HepG2 (cell line): Measurements from ENCODE around the gene SLC7A11. TPM values are rescaled to one million over a fixed set of nuclear protein-coding genes. Genes with fewer than 3 reads are reported as not detected.

Experiments used
- BORCS8-MEF2B ChIP-seq: sonication (generic); formaldehyde crosslinking; IDR thresholded peaks from 2 replicates; pipeline ENCODE4 v1.8.0; 2022; ENCODE audit warnings: mild to moderate bottlenecking, missing genetic modification reagents
- GABPB1 ChIP-seq: IDR thresholded peaks from 2 replicates; pipeline ENCODE4 v1.6.1; 2016; ENCODE audit warnings: mild to moderate bottlenecking, missing genetic modification reagents, moderate library complexity, missing compliant biosample characterization
- HDAC6 ChIP-seq: fragments of 200-600 bp; sonication (generic); IDR thresholded peaks from 2 replicates; pipeline ENCODE4 v1.7.0; 2017; ENCODE audit warnings: mild to moderate bottlenecking, antibody characterized with exemption, low read length, low read depth
- HOXA3 ChIP-seq: sonication (generic); formaldehyde crosslinking; IDR thresholded peaks from 2 replicates; pipeline ENCODE4 v1.5.0; 2020; ENCODE audit warnings: missing genetic modification reagents
- KDM5A ChIP-seq: fragments of 200-600 bp; sonication (generic); IDR thresholded peaks from 2 replicates; pipeline ENCODE4 v1.7.0; 2018; ENCODE audit warnings: antibody characterized with exemption, mild to moderate bottlenecking, low read length, borderline replicate concordance
- KMT2B ChIP-seq: IDR thresholded peaks from 2 replicates; pipeline ENCODE4 v1.6.1; 2016; ENCODE audit warnings: missing genetic modification reagents, missing compliant biosample characterization
- MEIS1 ChIP-seq: sonication (generic); formaldehyde crosslinking; IDR thresholded peaks from 2 replicates; pipeline ENCODE4 v1.9.0; 2021; ENCODE audit warnings: mild to moderate bottlenecking, missing genetic modification reagents, moderate library complexity, borderline replicate concordance
- NR2F6 ChIP-seq, 2 experiments: IDR thresholded peaks; 2 replicates each; pipeline ENCODE4 v1.6.1; 2016; ENCODE audit warnings: antibody characterized with exemption in 1 of 2, mild to moderate bottlenecking in 1 of 2
- RELA ChIP-seq: sonication (generic); formaldehyde crosslinking; IDR thresholded peaks from 2 replicates; pipeline ENCODE4 v1.4.0; 2020; ENCODE audit warnings: missing genetic modification reagents
- SNAPC2 ChIP-seq: sonication (generic); formaldehyde crosslinking; IDR thresholded peaks from 2 replicates; pipeline ENCODE4 v1.8.1; 2022; ENCODE audit warnings: mild to moderate bottlenecking, missing genetic modification reagents
- ZKSCAN5 ChIP-seq: sonication (generic); formaldehyde crosslinking; IDR thresholded peaks from 2 replicates; pipeline ENCODE4 v1.5.1; 2020; ENCODE audit warnings: mild to moderate bottlenecking, missing genetic modification reagents
- ZNF333 ChIP-seq: sonication (generic); formaldehyde crosslinking; IDR thresholded peaks from 2 replicates; pipeline ENCODE4 v1.4.0; 2020; ENCODE audit warnings: mild to moderate bottlenecking, missing genetic modification reagents, borderline replicate concordance
- ZNF670 ChIP-seq: sonication (generic); formaldehyde crosslinking; IDR thresholded peaks from 2 replicates; pipeline ENCODE4 v1.8.0; 2022; ENCODE audit warnings: mild to moderate bottlenecking, missing genetic modification reagents, borderline replicate concordance
- ZNF720 ChIP-seq: sonication (generic); formaldehyde crosslinking; IDR thresholded peaks from 2 replicates; pipeline ENCODE4 v1.4.0; 2020; ENCODE audit warnings: missing genetic modification reagents
- polyA plus RNA-seq, 8 experiments: library from polyadenylated mRNA; depleted of rRNA in 3 of 8; stranded (reverse) in 7 of 8; unstranded in 1 of 8; fragments of >200 nt; fragmentation: Illumina TruSeq in 4 of 8; extraction: Trizol in 4 of 8; gene quantifications; 2 replicates each; pipeline versions ENCODE4 v1.2.1 to v1.2.3, GENCODE V29; 2011 to 2016; ENCODE audit warnings: low read depth in 4 of 8, missing spikeins in 1 of 8, mixed read lengths in 1 of 8; ENCODE audit not compliant: insufficient read depth in 1 of 8
- total RNA-seq, 5 experiments: library from RNA; depleted of rRNA; stranded (reverse); fragments of >200 nt; fragmentation: Illumina TruSeq; extraction: Trizol; gene quantifications; 2 replicates each; pipeline ENCODE4 v1.2.3, GENCODE V29; 2016; ENCODE audit warnings: low read depth in 1 of 5
- TF ChIP-seq, protein P1 (sequence below): sonication (generic); formaldehyde crosslinking; IDR thresholded peaks from 2 replicates; pipeline ENCODE4 v1.5.0; 2020; ENCODE audit warnings: mild to moderate bottlenecking, missing genetic modification reagents, borderline replicate concordance
- TF ChIP-seq, protein P2 (sequence below): sonication (generic); formaldehyde crosslinking; IDR thresholded peaks from 2 replicates; pipeline ENCODE4 v1.5.0; 2020; ENCODE audit warnings: missing genetic modification reagents
- TF ChIP-seq, protein P3 (sequence below): sonication (generic); formaldehyde crosslinking; IDR thresholded peaks from 2 replicates; pipeline ENCODE4; 2020; ENCODE audit warnings: missing genetic modification reagents, mild to moderate bottlenecking, borderline replicate concordance
- TF ChIP-seq, protein P4 (sequence below): sonication (generic); formaldehyde crosslinking; IDR thresholded peaks from 2 replicates; pipeline ENCODE4 v1.5.0; 2020; ENCODE audit warnings: missing genetic modification reagents, mild to moderate bottlenecking, borderline replicate concordance
- TF ChIP-seq, protein P5 (sequence below): sonication (generic); formaldehyde crosslinking; IDR thresholded peaks from 2 replicates; pipeline ENCODE4 v1.4.0; 2020; ENCODE audit warnings: missing genetic modification reagents

SLC7A11 gene
- total and polyA plus RNA-seq, 2 of the 13 experiments (the other 11 are each of a cell fraction or from before 2014, with no cell fraction given): 15.7 to 17.5 TPM

DNA sequence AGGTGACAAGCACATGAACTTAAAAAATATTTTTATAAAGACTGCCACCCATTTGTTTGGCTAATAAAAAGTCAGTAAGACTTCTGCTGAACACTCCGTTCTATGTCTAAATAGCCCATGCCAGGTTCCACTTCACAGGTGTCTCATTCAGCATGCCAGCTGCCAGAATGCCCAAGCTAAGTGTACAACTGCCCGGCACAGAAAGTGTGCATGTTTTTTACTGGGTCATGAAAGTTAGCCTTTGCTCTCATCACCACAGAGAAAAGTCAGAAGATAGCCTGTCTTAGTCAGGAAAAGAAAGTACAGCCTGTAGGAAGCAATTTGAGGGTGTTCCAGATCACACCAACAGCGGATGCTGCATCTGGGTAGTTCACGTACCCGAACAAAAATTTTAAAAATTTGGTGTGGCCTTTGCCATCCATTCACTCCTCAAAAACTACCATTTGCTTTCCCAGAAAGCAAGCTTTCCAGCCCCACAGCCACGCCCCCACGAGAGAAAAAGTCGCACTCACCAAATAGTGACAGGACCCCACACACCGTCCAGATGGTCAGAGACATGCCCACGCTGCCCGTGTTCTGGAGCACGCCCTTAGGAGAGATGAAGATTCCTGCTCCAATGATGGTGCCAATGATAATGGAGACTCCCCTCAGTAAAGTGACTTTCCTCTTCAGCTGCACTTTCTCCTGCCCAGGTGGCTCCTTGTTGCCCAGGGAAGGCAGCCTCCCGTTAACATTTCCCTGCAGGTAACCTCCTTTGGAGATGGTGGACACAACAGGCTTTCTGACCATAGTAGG lies 671 bp downstream of the SLC7A11 start (continued):
- TF ChIP-seq, protein P1, sequence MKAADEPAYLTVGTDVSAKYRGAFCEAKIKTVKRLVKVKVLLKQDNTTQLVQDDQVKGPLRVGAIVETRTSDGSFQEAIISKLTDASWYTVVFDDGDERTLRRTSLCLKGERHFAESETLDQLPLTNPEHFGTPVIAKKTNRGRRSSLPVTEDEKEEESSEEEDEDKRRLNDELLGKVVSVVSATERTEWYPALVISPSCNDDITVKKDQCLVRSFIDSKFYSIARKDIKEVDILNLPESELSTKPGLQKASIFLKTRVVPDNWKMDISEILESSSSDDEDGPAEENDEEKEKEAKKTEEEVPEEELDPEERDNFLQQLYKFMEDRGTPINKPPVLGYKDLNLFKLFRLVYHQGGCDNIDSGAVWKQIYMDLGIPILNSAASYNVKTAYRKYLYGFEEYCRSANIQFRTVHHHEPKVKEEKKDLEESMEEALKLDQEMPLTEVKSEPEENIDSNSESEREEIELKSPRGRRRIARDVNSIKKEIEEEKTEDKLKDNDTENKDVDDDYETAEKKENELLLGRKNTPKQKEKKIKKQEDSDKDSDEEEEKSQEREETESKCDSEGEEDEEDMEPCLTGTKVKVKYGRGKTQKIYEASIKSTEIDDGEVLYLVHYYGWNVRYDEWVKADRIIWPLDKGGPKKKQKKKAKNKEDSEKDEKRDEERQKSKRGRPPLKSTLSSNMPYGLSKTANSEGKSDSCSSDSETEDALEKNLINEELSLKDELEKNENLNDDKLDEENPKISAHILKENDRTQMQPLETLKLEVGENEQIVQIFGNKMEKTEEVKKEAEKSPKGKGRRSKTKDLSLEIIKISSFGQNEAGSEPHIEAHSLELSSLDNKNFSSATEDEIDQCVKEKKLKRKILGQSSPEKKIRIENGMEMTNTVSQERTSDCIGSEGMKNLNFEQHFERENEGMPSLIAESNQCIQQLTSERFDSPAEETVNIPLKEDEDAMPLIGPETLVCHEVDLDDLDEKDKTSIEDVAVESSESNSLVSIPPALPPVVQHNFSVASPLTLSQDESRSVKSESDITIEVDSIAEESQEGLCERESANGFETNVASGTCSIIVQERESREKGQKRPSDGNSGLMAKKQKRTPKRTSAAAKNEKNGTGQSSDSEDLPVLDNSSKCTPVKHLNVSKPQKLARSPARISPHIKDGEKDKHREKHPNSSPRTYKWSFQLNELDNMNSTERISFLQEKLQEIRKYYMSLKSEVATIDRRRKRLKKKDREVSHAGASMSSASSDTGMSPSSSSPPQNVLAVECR (CRISPR knock-in tag): no peak; the same call in 1 of the 2 replicates
- no peak for TF ChIP-seq MEIS1 (CRISPR knock-in tag)
- TF ChIP-seq ZNF333: no peak
- no peak for TF ChIP-seq BORCS8-MEF2B (CRISPR knock-in tag)
- no peak for TF ChIP-seq ZNF720 (CRISPR knock-in tag)
- TF ChIP-seq NR2F6 (IDR thresholded peaks at IDR 0.05): no peak
- TF ChIP-seq NR2F6 (CRISPR knock-in tag; IDR thresholded peaks at IDR 0.05): no peak
- TF ChIP-seq, protein P2, sequence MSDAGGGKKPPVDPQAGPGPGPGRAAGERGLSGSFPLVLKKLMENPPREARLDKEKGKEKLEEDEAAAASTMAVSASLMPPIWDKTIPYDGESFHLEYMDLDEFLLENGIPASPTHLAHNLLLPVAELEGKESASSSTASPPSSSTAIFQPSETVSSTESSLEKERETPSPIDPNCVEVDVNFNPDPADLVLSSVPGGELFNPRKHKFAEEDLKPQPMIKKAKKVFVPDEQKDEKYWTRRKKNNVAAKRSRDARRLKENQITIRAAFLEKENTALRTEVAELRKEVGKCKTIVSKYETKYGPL: no peak
- peak; percentile 64; the same call in 1 of the 2 replicates for TF ChIP-seq SNAPC2 (CRISPR knock-in tag)
- no peak for TF ChIP-seq RELA
- TF ChIP-seq ZNF670: no peak
- TF ChIP-seq, protein P3, sequence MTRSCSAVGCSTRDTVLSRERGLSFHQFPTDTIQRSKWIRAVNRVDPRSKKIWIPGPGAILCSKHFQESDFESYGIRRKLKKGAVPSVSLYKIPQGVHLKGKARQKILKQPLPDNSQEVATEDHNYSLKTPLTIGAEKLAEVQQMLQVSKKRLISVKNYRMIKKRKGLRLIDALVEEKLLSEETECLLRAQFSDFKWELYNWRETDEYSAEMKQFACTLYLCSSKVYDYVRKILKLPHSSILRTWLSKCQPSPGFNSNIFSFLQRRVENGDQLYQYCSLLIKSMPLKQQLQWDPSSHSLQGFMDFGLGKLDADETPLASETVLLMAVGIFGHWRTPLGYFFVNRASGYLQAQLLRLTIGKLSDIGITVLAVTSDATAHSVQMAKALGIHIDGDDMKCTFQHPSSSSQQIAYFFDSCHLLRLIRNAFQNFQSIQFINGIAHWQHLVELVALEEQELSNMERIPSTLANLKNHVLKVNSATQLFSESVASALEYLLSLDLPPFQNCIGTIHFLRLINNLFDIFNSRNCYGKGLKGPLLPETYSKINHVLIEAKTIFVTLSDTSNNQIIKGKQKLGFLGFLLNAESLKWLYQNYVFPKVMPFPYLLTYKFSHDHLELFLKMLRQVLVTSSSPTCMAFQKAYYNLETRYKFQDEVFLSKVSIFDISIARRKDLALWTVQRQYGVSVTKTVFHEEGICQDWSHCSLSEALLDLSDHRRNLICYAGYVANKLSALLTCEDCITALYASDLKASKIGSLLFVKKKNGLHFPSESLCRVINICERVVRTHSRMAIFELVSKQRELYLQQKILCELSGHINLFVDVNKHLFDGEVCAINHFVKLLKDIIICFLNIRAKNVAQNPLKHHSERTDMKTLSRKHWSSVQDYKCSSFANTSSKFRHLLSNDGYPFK: no peak
- TF ChIP-seq HDAC6: no peak
- TF ChIP-seq KDM5A: peak; percentile 11
- 0 out of 2 replicates have a peak, but pooled peaks have one; percentile 46 for TF ChIP-seq KMT2B (CRISPR knock-in tag)
- TF ChIP-seq, protein P4, sequence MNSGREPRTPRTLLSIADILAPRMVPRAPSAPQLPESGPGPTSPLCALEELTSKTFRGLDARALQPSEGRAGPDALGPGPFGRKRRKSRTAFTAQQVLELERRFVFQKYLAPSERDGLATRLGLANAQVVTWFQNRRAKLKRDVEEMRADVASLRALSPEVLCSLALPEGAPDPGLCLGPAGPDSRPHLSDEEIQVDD: no peak
- TF ChIP-seq HOXA3 (CRISPR knock-in tag): peak; percentile 16; the same call in 1 of the 2 replicates
- 0 out of 2 replicates have a peak, but pooled peaks have one; percentile 12 for TF ChIP-seq GABPB1 (CRISPR knock-in tag)
- TF ChIP-seq, protein P5, sequence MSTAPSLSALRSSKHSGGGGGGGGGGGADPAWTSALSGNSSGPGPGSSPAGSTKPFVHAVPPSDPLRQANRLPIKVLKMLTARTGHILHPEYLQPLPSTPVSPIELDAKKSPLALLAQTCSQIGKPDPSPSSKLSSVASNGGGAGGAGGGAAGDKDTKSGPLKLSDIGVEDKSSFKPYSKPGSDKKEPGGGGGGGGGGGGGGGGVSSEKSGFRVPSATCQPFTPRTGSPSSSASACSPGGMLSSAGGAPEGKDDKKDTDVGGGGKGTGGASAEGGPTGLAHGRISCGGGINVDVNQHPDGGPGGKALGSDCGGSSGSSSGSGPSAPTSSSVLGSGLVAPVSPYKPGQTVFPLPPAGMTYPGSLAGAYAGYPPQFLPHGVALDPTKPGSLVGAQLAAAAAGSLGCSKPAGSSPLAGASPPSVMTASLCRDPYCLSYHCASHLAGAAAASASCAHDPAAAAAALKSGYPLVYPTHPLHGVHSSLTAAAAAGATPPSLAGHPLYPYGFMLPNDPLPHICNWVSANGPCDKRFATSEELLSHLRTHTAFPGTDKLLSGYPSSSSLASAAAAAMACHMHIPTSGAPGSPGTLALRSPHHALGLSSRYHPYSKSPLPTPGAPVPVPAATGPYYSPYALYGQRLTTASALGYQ (CRISPR knock-in tag): no peak
- TF ChIP-seq ZKSCAN5 (CRISPR knock-in tag): no peak
